Naive thymus-derived CD4-positive, alpha-beta T cell (primary cell): ENCODE results near the gene MGLL. TPM values are rescaled to one million over a fixed set of nuclear protein-coding genes. Genes with fewer than 3 reads are reported as not detected.

ENCODE experiments used
- ATAC-seq: fragments of 150-1000 bp; cut with Tn5 transposase; 2 replicates; pipeline ENCODE4 v1.10.0; 2021; ENCODE audit warnings: mild to moderate bottlenecking, moderate library complexity
- CTCF ChIA-PET: fragments of 350-600 bp; sonication (Branson Sonifier 250); formaldehyde crosslinking; loops from one replicate; lab custom pipeline; 2021; ENCODE audit warnings: antibody characterized with exemption; lab: Charles Lee
- POLR2A ChIA-PET: fragments of 350-600 bp; sonication (Branson Sonifier 250); formaldehyde crosslinking; loops from one replicate; lab custom pipeline; 2021; ENCODE audit warnings: antibody characterized with exemption, inconsistent platforms; lab: Charles Lee
- DNase-seq, 9 donors: peaks; one replicate each; pipeline versions ENCODE4 v3.0.0 to v3.0.0-alpha.2; 2020 to 2022; ENCODE audit warnings: mixed read lengths in 1 of 9
- H3K27ac ChIP-seq: one replicate; pipeline ENCODE4 v1.7.0; 2013; ENCODE audit warnings: mild to moderate bottlenecking, low read depth, low read length, moderate library complexity
- H3K27me3 ChIP-seq, 2 donors: one replicate each; pipeline ENCODE4 v1.7.0; 2013; ENCODE audit warnings: low read length in 2 of 2, mild to moderate bottlenecking in 2 of 2, moderate library complexity in 2 of 2; ENCODE audit not compliant: control insufficient read depth in 2 of 2, insufficient read depth in 2 of 2
- H3K36me3 ChIP-seq, 3 experiments: 1 replicate in 2 of 3; 2 replicates in 1 of 3; pipeline ENCODE4 v1.7.0; 2013; ENCODE audit warnings: low read length in 3 of 3, mild to moderate bottlenecking in 3 of 3, moderate library complexity in 1 of 3; ENCODE audit not compliant: insufficient read depth in 3 of 3, control insufficient read depth in 2 of 3
- H3K4me1 ChIP-seq, 2 donors: one replicate each; pipeline ENCODE4 v1.7.0; 2013; ENCODE audit warnings: low read length in 2 of 2, mild to moderate bottlenecking in 2 of 2, moderate library complexity in 1 of 2; ENCODE audit not compliant: control insufficient read depth in 2 of 2, insufficient read depth in 2 of 2
- H3K4me3 ChIP-seq: 2 replicates; pipeline ENCODE4 v1.7.0; 2013; ENCODE audit warnings: mild to moderate bottlenecking, low read length
- H3K9me3 ChIP-seq, 3 experiments: 1 replicate in 2 of 3; 2 replicates in 1 of 3; pipeline ENCODE4 v1.7.0; 2013; ENCODE audit warnings: low read length in 3 of 3; ENCODE audit not compliant: control insufficient read depth in 2 of 3
- H3K27ac Mint-ChIP-seq, 9 donors: one replicate each; pipeline ENCODE4 v1.8.0; 2020 to 2022; ENCODE audit warnings: mixed read lengths in 9 of 9, mild to moderate bottlenecking in 8 of 9, moderate library complexity in 5 of 9, inconsistent platforms in 2 of 9
- H3K27me3 Mint-ChIP-seq, 5 donors: one replicate each; pipeline ENCODE4 v1.8.0; 2021 to 2022; ENCODE audit warnings: mixed read lengths in 5 of 5, mild to moderate bottlenecking in 1 of 5
- H3K36me3 Mint-ChIP-seq, 5 donors: one replicate each; pipeline ENCODE4 v1.8.0; 2020 to 2022; ENCODE audit warnings: mixed read lengths in 5 of 5, mild to moderate bottlenecking in 3 of 5, inconsistent platforms in 1 of 5
- H3K4me1 Mint-ChIP-seq, 7 donors: one replicate each; pipeline ENCODE4 v1.8.0; 2020 to 2022; ENCODE audit warnings: mixed read lengths in 7 of 7, mild to moderate bottlenecking in 3 of 7, inconsistent platforms in 1 of 7
- H3K4me3 Mint-ChIP-seq, 10 donors: one replicate each; pipeline ENCODE4 v1.8.0; 2020 to 2022; ENCODE audit warnings: mild to moderate bottlenecking in 10 of 10, mixed read lengths in 10 of 10, moderate library complexity in 6 of 10, inconsistent platforms in 2 of 10
- H3K9me3 Mint-ChIP-seq, 11 donors: one replicate each; pipeline ENCODE4 v1.8.0; 2020 to 2022; ENCODE audit warnings: mixed read lengths in 11 of 11, mild to moderate bottlenecking in 4 of 11, inconsistent platforms in 1 of 11, moderate library complexity in 1 of 11
- intact Hi-C, 2 donors: fragments of 100-400 bp; cut with micrococcal nuclease; formaldehyde crosslinking; loops; one replicate each; pipeline ENCODE4 v1.15.1; 2023
- polyA plus RNA-seq, 2 donors: library from polyadenylated mRNA; unstranded; fragments of 300-500 nt; fragmentation: Illumina TruSeq; gene quantifications; one replicate each; pipeline ENCODE4 v1.2.3, GENCODE V29; 2021
- total RNA-seq, 6 experiments: library from RNA in 5 of 6; stranded (reverse) in 5 of 6; gene quantifications; 1 replicate in 5 of 6; 2 replicates in 1 of 6; pipeline ENCODE4 v1.2.3 and lab custom pipeline; 2021 to 2026

MGLL gene
- total and polyA plus RNA-seq, 7 experiments from 2014 or later: 1.0 to 6.0 (median 2.1) TPM; not detected in 2

GRCh38 chr3:127738192-127738840, 84.0 kb downstream of the MGLL start:
- Histone ChIP-seq H3K4me3 (no peak overlapping the region), H3K36me3 (no peaks in the 10 kb centered on the region), H3K4me1 (no peaks in the 10 kb centered on the region), H3K27ac (no peak overlapping the region), H3K27me3 (no peaks in the 10 kb centered on the region), H3K9me3 (no peaks in the 10 kb centered on the region)
- peak overlapping the region in 2 of 9 donors; percentile 4 to 55 for H3K27ac Mint-ChIP-seq
- DNase-seq (no peak), ATAC-seq (no peak)
- peaks cover 3 to 21% (median 4%) of the 10 kb centered on the region in 5 donors for H3K27me3 Mint-ChIP-seq
- peak overlapping the region in 1 of 10 donors; percentile 50 for H3K4me3 Mint-ChIP-seq
- ChIA-PET CTCF (no interaction called here), POLR2A (no interaction called here)
- no peaks in the 10 kb centered on the region for H3K36me3 Mint-ChIP-seq
- no peaks in the 10 kb centered on the region for H3K9me3 Mint-ChIP-seq
- intact Hi-C loops: no loop called here
- peaks cover 0 to 11% (median 0%) of the 10 kb centered on the region in 7 donors for H3K4me1 Mint-ChIP-seq

DNA sequence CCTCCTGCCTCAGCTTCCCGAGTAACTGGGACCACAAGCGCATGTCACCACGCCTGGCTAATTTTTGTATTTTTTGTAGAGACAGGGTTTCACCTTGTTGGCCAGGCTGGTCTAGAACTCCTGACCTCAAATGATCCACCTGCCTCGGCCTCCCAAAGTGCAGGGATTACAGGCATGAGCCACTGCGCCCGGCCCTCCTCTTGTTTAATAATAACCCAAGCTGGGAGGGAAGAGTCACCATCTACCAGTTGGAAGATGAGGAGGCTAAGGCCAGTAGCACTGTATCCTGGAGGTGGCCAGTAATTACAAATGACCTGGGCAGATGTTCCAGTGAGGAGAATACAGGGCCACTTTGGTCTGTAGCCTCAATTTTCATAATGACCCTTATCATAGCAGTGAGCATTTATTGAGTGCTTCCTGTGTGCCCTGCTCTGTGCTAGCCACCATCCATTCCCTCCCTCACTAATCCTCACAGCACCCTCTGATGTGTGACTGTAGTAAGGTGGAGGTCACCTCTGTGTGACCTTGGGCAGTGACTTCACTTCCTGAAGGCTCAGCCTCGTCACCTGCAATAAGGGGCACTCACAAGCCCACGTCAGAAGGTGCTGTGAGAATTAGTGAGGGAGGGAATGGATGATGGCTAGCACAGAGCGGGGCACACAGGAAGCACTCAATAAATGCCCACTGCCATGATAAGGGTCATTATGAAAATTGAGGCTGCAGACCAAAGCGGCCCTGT, 85.3 kb downstream of the MGLL start:
- ChIA-PET CTCF (interaction anchor here (0.5 kb wide), 1 partner anchor 162 kb away, joined by 3 read pairs; no protein-coding TSS in a partner anchor), POLR2A (no interaction called here)
- ATAC-seq (no peak), DNase-seq (no peak)
- Mint-ChIP-seq H3K4me3 (no peak overlapping the region), H3K36me3 (no peaks in the 10 kb centered on the region), H3K9me3 (no peaks in the 10 kb centered on the region), H3K27ac (no peak overlapping the region), H3K27me3 (peaks cover 9 to 22% (median 11%) of the 10 kb centered on the region in 5 donors), H3K4me1 (peaks cover 0 to 11% (median 0%) of the 10 kb centered on the region in 7 donors)
- Histone ChIP-seq H3K27me3 (no peaks in the 10 kb centered on the region), H3K27ac (no peak overlapping the region), H3K9me3 (no peaks in the 10 kb centered on the region), H3K4me3 (no peak overlapping the region), H3K4me1 (no peaks in the 10 kb centered on the region), H3K36me3 (no peaks in the 10 kb centered on the region)
- intact Hi-C loops: no loop called here

DNA sequence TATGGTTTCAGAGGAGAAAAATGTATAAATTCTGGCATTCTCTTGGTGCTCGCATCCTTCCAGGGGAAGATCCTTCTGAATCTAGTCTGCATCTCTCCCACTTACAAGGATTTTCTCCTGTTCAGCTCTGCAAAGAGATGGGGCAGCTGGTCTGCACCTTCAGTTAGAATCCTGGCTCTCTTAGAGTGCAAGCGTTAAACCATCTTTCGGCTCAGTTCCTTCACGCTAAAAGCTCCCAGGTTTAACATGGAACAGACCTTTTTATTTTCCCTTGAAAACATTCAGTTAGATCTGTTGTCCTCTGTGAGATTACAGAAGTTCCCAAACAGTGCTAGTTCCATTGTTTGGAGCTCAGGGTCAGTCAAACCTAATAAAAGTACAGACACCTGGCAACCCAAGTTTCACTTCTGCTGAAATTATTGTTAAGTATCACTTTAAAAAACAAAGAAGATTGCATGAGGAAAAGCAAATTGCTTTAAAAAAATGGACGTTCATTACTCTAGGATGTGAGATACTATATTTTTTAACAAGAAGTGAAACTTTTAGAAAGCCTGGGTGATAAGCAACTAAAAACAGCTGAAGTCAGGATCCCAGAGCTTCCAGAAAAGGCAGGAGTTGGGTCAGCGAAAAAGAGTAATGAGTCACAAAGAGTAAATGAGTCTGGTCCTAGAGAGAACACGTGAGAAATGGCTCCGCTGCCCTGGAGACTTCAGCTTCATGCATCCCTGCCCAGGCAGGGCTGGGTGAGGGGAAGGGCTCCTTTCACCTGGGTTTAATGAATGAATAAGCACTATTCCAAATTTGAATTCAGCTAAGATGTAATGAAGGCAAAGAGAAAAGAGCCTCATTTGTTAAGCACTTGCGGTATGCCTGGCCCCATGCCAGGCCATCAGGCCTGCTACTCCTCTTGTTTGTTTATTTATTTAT, 86.3 kb downstream of the MGLL start:
- Mint-ChIP-seq H3K4me1 (peaks cover 0 to 11% (median 0%) of the 10 kb centered on the region in 7 donors), H3K27me3 (peaks cover 11 to 27% (median 17%) of the 10 kb centered on the region in 5 donors), H3K9me3 (no peaks in the 10 kb centered on the region), H3K27ac (no peak overlapping the region), H3K4me3 (no peak overlapping the region), H3K36me3 (no peaks in the 10 kb centered on the region)
- no peaks in the 10 kb centered on the region for H3K4me1 ChIP-seq
- no peak overlapping the region for H3K4me3 ChIP-seq
- ATAC-seq (peak; percentile 79), DNase-seq (no peak)
- H3K36me3 ChIP-seq: no peaks in the 10 kb centered on the region
- intact Hi-C loops: no loop called here
- H3K9me3 ChIP-seq: no peaks in the 10 kb centered on the region
- ChIA-PET POLR2A (no interaction called here), CTCF (no interaction called here)
- H3K27me3 ChIP-seq: no peaks in the 10 kb centered on the region
- H3K27ac ChIP-seq: no peak overlapping the region

DNA sequence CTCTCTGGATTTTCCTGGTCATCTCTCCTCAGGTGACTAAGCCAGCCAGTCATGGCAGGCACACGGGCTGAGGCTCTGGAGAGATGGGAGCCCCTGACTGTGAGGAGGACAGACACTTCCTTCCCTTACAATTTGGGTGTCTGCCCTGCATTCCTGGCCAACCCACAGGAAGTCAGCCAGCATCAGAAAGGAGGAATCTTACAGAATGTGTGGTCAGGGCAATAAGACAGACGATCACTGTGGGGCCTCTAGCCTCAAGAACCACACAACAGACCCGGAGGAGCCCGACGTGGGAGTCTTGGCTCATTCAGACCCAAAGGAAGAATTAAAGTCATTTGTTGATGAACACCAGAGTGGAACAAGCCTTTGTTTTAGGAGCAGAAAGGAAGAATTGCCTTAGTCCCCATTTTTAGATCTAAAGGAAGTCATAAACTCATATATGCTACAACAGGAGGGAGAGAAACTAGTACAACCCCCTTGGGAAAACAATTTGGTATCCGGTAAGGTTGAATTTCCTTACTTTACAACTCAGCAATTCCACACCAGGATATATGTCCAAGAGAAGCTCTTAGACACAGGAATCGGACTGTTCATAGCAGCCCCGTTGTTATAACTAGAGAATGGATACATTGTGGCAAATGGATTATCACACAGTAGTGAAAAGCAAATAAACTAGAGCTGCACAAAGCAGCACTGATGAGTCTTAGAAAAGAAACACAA, 87.4 kb downstream of the MGLL start:
- ChIA-PET CTCF (no interaction called here), POLR2A (no interaction called here)
- H3K27me3 ChIP-seq: no peaks in the 10 kb centered on the region
- no peaks in the 10 kb centered on the region for H3K9me3 ChIP-seq
- no peak overlapping the region for H3K4me3 Mint-ChIP-seq
- H3K4me3 ChIP-seq: no peak overlapping the region
- no peaks in the 10 kb centered on the region for H3K36me3 ChIP-seq
- DNase-seq: no peak
- H3K4me1 Mint-ChIP-seq: peaks cover 0 to 11% (median 0%) of the 10 kb centered on the region in 7 donors
- H3K9me3 Mint-ChIP-seq: no peaks in the 10 kb centered on the region
- no peak overlapping the region for H3K27ac ChIP-seq
- no peaks in the 10 kb centered on the region for H3K4me1 ChIP-seq
- H3K27ac Mint-ChIP-seq: no peak overlapping the region
- H3K27me3 Mint-ChIP-seq: peaks cover 9 to 22% (median 17%) of the 10 kb centered on the region in 5 donors
- H3K36me3 Mint-ChIP-seq: no peaks in the 10 kb centered on the region
- intact Hi-C loops: no loop called here
- no peak for ATAC-seq

GRCh38 chr3:127734181-127734720, 88.1 kb downstream of the MGLL start:
- no peak for ATAC-seq
- no peak overlapping the region for H3K27ac ChIP-seq

GRCh38 chr3:127733781-127734180, 88.5 kb downstream of the MGLL start:
- Mint-ChIP-seq H3K36me3 (no peaks in the 10 kb centered on the region), H3K9me3 (no peaks in the 10 kb centered on the region), H3K4me1 (peaks cover 0 to 11% (median 0%) of the 10 kb centered on the region in 7 donors), H3K27ac (no peak overlapping the region), H3K27me3 (peaks cover 9 to 27% (median 17%) of the 10 kb centered on the region in 5 donors), H3K4me3 (no peak overlapping the region)
- Histone ChIP-seq H3K36me3 (no peaks in the 10 kb centered on the region), H3K27me3 (no peaks in the 10 kb centered on the region), H3K4me3 (no peak overlapping the region), H3K4me1 (no peaks in the 10 kb centered on the region), H3K9me3 (no peaks in the 10 kb centered on the region), H3K27ac (no peak overlapping the region)
- ChIA-PET CTCF (no interaction called here), POLR2A (no interaction called here)
- intact Hi-C loops: no loop called here
- ATAC-seq: no peak
- DNase-seq: no peak

More at GRCh38 chr3:127734181-127734720, 88.1 kb downstream of the MGLL start:
- peaks cover 9 to 26% (median 17%) of the 10 kb centered on the region in 5 donors for H3K27me3 Mint-ChIP-seq
- no peaks in the 10 kb centered on the region for H3K9me3 Mint-ChIP-seq
- CTCF ChIA-PET: no interaction called here
- no peaks in the 10 kb centered on the region for H3K36me3 Mint-ChIP-seq
- H3K4me3 Mint-ChIP-seq: no peak overlapping the region
- no peaks in the 10 kb centered on the region for H3K27me3 ChIP-seq
- intact Hi-C loops: no loop called here
- no peak overlapping the region for H3K4me3 ChIP-seq
- POLR2A ChIA-PET: no interaction called here
- H3K27ac Mint-ChIP-seq: no peak overlapping the region
- H3K4me1 Mint-ChIP-seq: peaks cover 0 to 11% (median 0%) of the 10 kb centered on the region in 7 donors
- no peaks in the 10 kb centered on the region for H3K4me1 ChIP-seq
- no peaks in the 10 kb centered on the region for H3K9me3 ChIP-seq
- H3K36me3 ChIP-seq: no peaks in the 10 kb centered on the region
- no peak for DNase-seq
